OCI-LY3 (cell line): ENCODE data around the gene PALS2.

ENCODE experiments used
- H2AFZ ChIP-seq: fragments of 200-600, 300-600 bp; shearing (Covaris generic); 2 replicates; pipeline ENCODE4 v1.6.0; 2014; ENCODE audit warnings: antibody characterized with exemption, low read depth, low read length
- H3K27ac ChIP-seq: fragments of 200-600, 300-600 bp; sonication (generic); 2 replicates; pipeline ENCODE4 v1.5.1; 2014; ENCODE audit warnings: mild to moderate bottlenecking, low read length, moderate library complexity, mixed read lengths
- H3K27me3 ChIP-seq: fragments of 200-600, 300-600 bp; sonication (generic); 2 replicates; pipeline ENCODE4 v1.6.1; 2014; ENCODE audit warnings: low read depth, low read length, mixed read lengths
- H3K36me3 ChIP-seq: fragments of 200-600, 300-600 bp; sonication (generic); replicated peaks from 2 replicates; pipeline ENCODE3; 2014; ENCODE audit warnings: low read depth, low read length, mixed read lengths
- H3K4me1 ChIP-seq: fragments of 300-600, 200-600 bp; sonication (generic); 2 replicates; pipeline ENCODE4 v1.6.1; 2014; ENCODE audit warnings: low read length, mixed read lengths
- H3K4me2 ChIP-seq: fragments of 200-600, 300-600 bp; sonication (generic); 2 replicates; pipeline ENCODE4 v1.6.1; 2014; ENCODE audit warnings: low read length, mixed read lengths
- H3K4me3 ChIP-seq: fragments of 300-600, 200-600 bp; sonication (generic); 2 replicates; pipeline ENCODE4 v1.5.1; 2014; ENCODE audit warnings: antibody characterized with exemption, mild to moderate bottlenecking, low read length, moderate library complexity
- H3K79me2 ChIP-seq: fragments of 300-600, 200-600 bp; shearing (Covaris generic); 2 replicates; pipeline ENCODE4 v1.6.1; 2014; ENCODE audit warnings: mild to moderate bottlenecking, low read length, mixed read lengths
- H3K9ac ChIP-seq: fragments of 300-600, 200-600 bp; shearing (Covaris generic); 2 replicates; pipeline ENCODE4 v1.6.0; 2014; ENCODE audit warnings: mild to moderate bottlenecking, low read length, moderate library complexity
- H3K9me3 ChIP-seq: fragments of 200-600, 300-600 bp; shearing (Covaris generic); 2 replicates; pipeline ENCODE4 v1.6.1; 2014; ENCODE audit warnings: low read length, mixed read lengths; ENCODE audit not compliant: insufficient read depth
- H4K20me1 ChIP-seq: fragments of 200-600, 300-600 bp; sonication (generic); 2 replicates; pipeline ENCODE4 v1.6.1; 2016; ENCODE audit warnings: low read length, mixed read lengths; ENCODE audit not compliant: insufficient read depth
- EZH2phosphoT487 ChIP-seq: fragments of 200-600 bp; shearing (Covaris generic); IDR thresholded peaks from 2 replicates; pipeline ENCODE4 v1.6.1; 2018; ENCODE audit warnings: antibody characterized with exemption, mixed run types, low read depth
- TF ChIP-seq, protein P1 (sequence below): fragments of 200-600, 300-600 bp; sonication (generic); IDR thresholded peaks from 2 replicates; pipeline ENCODE4 v1.5.1; 2014; ENCODE audit warnings: antibody characterized with exemption, low read length, low read depth

Gene PALS2

GRCh38 chr7:24572016-24572392 is 1.2 kb upstream of the PALS2 start:
- Histone ChIP-seq H3K36me3 (no peaks in the 10 kb centered on the region), H3K27ac (no peak overlapping the region), H3K4me2 (peak overlapping the region; percentile 91), H3K4me3 (peak overlapping the region; percentile 85), H3K4me1 (peaks cover 21% of the 10 kb centered on the region), H3K9ac (no peak overlapping the region), H4K20me1 (peaks cover 6% of the 10 kb centered on the region), H3K9me3 (no peaks in the 10 kb centered on the region), H3K79me2 (peaks cover 33% of the 10 kb centered on the region), H3K27me3 (peaks cover 41% of the 10 kb centered on the region), H2AFZ (no peak overlapping the region)
- TF ChIP-seq, protein P1, sequence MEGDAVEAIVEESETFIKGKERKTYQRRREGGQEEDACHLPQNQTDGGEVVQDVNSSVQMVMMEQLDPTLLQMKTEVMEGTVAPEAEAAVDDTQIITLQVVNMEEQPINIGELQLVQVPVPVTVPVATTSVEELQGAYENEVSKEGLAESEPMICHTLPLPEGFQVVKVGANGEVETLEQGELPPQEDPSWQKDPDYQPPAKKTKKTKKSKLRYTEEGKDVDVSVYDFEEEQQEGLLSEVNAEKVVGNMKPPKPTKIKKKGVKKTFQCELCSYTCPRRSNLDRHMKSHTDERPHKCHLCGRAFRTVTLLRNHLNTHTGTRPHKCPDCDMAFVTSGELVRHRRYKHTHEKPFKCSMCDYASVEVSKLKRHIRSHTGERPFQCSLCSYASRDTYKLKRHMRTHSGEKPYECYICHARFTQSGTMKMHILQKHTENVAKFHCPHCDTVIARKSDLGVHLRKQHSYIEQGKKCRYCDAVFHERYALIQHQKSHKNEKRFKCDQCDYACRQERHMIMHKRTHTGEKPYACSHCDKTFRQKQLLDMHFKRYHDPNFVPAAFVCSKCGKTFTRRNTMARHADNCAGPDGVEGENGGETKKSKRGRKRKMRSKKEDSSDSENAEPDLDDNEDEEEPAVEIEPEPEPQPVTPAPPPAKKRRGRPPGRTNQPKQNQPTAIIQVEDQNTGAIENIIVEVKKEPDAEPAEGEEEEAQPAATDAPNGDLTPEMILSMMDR, result no peak
- TF ChIP-seq EZH2phosphoT487, result no peak

- TF ChIP-seq EZH2phosphoT487, result no peak
- TF ChIP-seq, protein P1, result no peak
- peaks cover 38% of the 10 kb centered on the region for H3K79me2 ChIP-seq
- peak overlapping the region; percentile 85 for H3K4me3 ChIP-seq
- peaks cover 41% of the 10 kb centered on the region for H3K27me3 ChIP-seq
- H3K9ac ChIP-seq, result peak overlapping the region; percentile 50
- peak overlapping the region; percentile 82 for H2AFZ ChIP-seq
- peaks cover 6% of the 10 kb centered on the region for H4K20me1 ChIP-seq
- peak overlapping the region; percentile 91 for H3K4me2 ChIP-seq
- no peaks in the 10 kb centered on the region for H3K36me3 ChIP-seq
- no peaks in the 10 kb centered on the region for H3K9me3 ChIP-seq
- H3K4me1 ChIP-seq, result peaks cover 26% of the 10 kb centered on the region
- no peak overlapping the region for H3K27ac ChIP-seq
Observed at GRCh38 chr7:24572393-24572996, 757 bp upstream of the PALS2 start.

- H3K36me3 ChIP-seq, result no peaks in the 10 kb centered on the region
- H4K20me1 ChIP-seq, result peaks cover 10% of the 10 kb centered on the region
- peaks cover 34% of the 10 kb centered on the region for H3K27me3 ChIP-seq
- H3K9me3 ChIP-seq, result no peaks in the 10 kb centered on the region
- H3K27ac ChIP-seq, result peak overlapping the region; percentile 48
- H3K4me1 ChIP-seq, result peaks cover 26% of the 10 kb centered on the region
- peak overlapping the region; percentile 84 for H3K9ac ChIP-seq
- H3K4me2 ChIP-seq, result peak overlapping the region; percentile 96
- H3K79me2 ChIP-seq, result peaks cover 50% of the 10 kb centered on the region
- H2AFZ ChIP-seq, result peak overlapping the region; percentile 78
- H3K4me3 ChIP-seq, result peak overlapping the region; percentile 93
- no peak for TF ChIP-seq EZH2phosphoT487
- TF ChIP-seq, protein P1, result no peak
Observed at GRCh38 chr7:24573554-24574338, 494 bp downstream of the PALS2 start.

DNA sequence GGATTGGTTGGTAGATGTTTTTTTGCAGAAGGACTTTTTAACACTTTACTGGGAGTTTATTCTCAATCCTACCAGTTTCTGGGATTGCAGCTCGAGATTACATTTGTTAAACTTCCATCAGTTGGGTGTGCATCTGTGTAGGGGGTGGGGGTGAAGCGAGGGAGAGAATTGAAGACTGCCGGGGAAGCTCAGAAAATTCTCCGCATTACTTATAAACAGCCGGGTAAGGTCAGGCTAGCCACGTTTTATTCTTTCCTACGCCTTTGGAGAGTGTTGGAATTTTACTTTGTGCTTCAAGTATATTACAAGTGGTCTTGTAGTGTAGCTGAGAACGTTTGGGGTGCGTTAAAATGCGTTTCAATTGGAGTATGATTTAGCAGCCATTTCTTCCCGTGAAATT is 1.1 kb downstream of the PALS2 start:
- Histone ChIP-seq H3K79me2 (peaks cover 57% of the 10 kb centered on the region), H4K20me1 (peaks cover 10% of the 10 kb centered on the region), H3K27me3 (peaks cover 28% of the 10 kb centered on the region), H3K4me1 (peaks cover 26% of the 10 kb centered on the region), H3K9ac (peak overlapping the region; percentile 84), H3K9me3 (no peaks in the 10 kb centered on the region), H3K4me2 (peak overlapping the region; percentile 96), H3K36me3 (no peaks in the 10 kb centered on the region), H2AFZ (peak overlapping the region; percentile 78), H3K27ac (peak overlapping the region; percentile 37; the same call in 1 of the 2 replicates), H3K4me3 (peak overlapping the region; percentile 93)
- TF ChIP-seq, protein P1, result no peak
- no peak for TF ChIP-seq EZH2phosphoT487
